Measurements from ENCODE around the gene SLC6A13. TPM values are rescaled to one million over a fixed set of nuclear protein-coding genes. Genes with fewer than 3 reads are reported as not detected.
A peak's percentile ranks its signal among the peaks of the same experiment; 100 is the strongest.
"Not testable (repeated sequence)": the region's sequence is repeated elsewhere in the genome, so short reads cannot be mapped to it uniquely, and the experiment has no call there.

The SLC6A13 gene
- polyA plus RNA-seq, 1 donor (not counting 4 experiments of a cell fraction or from before 2014, with no cell fraction given): 0.33 TPM

- Histone ChIP-seq H3K9ac (ENCODE audit: control insufficient read depth, extremely low read depth, insufficient read depth, low read length) (no peak overlapping the region), H2AFZ (ENCODE audit: control insufficient read depth, low read length) (no peak overlapping the region), H3K4me3 (ENCODE audit: control insufficient read depth in 2 of 3, extremely low read depth in 1 of 3, insufficient read depth in 2 of 3, low read depth in 1 of 3, low read length in 3 of 3) (no peak overlapping the region), H3K9me3 (ENCODE audit: control insufficient read depth, low read depth, low read length) (no peaks in the 10 kb centered on the region), H3K79me2 (ENCODE audit: control insufficient read depth, insufficient read depth, low read length) (peaks cover 4% of the 10 kb centered on the region), H3K27ac (ENCODE audit: control insufficient read depth, insufficient read depth, low read length) (no peak overlapping the region), H3K27me3 (ENCODE audit: control insufficient read depth, extremely low read depth, insufficient read depth, low read length) (no peaks in the 10 kb centered on the region), H3K4me2 (ENCODE audit: control insufficient read depth, extremely low read depth, insufficient read depth, low read depth, low read length) (no peak overlapping the region), H3K9me1 (ENCODE audit: control insufficient read depth, extremely low read depth, insufficient read depth, low read length) (no peaks in the 10 kb centered on the region), H3K4me1 (ENCODE audit: control insufficient read depth, extremely low read depth, insufficient read depth, low read length) (no peaks in the 10 kb centered on the region), H3K36me3 (ENCODE audit: control insufficient read depth in 2 of 2, extremely low read depth in 1 of 2, insufficient read depth in 2 of 2, low read length in 2 of 2) (peaks cover 18 to 24% of the 10 kb centered on the region in 2 experiments), H4K20me1 (ENCODE audit: control insufficient read depth, extremely low read depth, insufficient read depth, low read length) (no peaks in the 10 kb centered on the region)
- DNase-seq (ENCODE audit: low read depth, low spot score) (no peak), FAIRE-seq (no peak)
- dilution Hi-C loops (cut with MboI; ENCODE audit: extremely low pct_ligation_motif_present, low sequenced_read_pairs): no loop called here
- no peak for TF ChIP-seq EZH2 (IDR thresholded peaks at IDR 0.05; ENCODE audit: low read length)
- TF ChIP-seq CTCF (optimal IDR thresholded peaks at IDR 0.05 in 1 of 3, IDR thresholded peaks at IDR 0.05 in 1 of 3, conservative IDR thresholded peaks at IDR 0.05 in 1 of 3; ENCODE audit: extremely low read depth in 1 of 3, insufficient read depth in 2 of 3, low read length in 3 of 3): no peak
Observed at GRCh38 chr12:307406-307805, 44.8 kb upstream of the SLC6A13 start.

- Histone ChIP-seq H3K4me2 (ENCODE audit: control insufficient read depth, extremely low read depth, insufficient read depth, low read depth, low read length) (no peak overlapping the region), H2AFZ (ENCODE audit: control insufficient read depth, low read length) (no peak overlapping the region), H3K36me3 (ENCODE audit: control insufficient read depth in 2 of 2, extremely low read depth in 1 of 2, insufficient read depth in 2 of 2, low read length in 2 of 2) (peaks cover 14 to 22% of the 10 kb centered on the region in 2 experiments), H3K4me1 (ENCODE audit: control insufficient read depth, extremely low read depth, insufficient read depth, low read length) (no peaks in the 10 kb centered on the region), H3K9me3 (ENCODE audit: control insufficient read depth, low read depth, low read length) (no peaks in the 10 kb centered on the region), H3K9me1 (ENCODE audit: control insufficient read depth, extremely low read depth, insufficient read depth, low read length) (no peaks in the 10 kb centered on the region), H3K79me2 (ENCODE audit: control insufficient read depth, insufficient read depth, low read length) (peaks cover 6% of the 10 kb centered on the region), H3K9ac (ENCODE audit: control insufficient read depth, extremely low read depth, insufficient read depth, low read length) (no peak overlapping the region), H3K27ac (ENCODE audit: control insufficient read depth, insufficient read depth, low read length) (no peak overlapping the region), H3K27me3 (ENCODE audit: control insufficient read depth, extremely low read depth, insufficient read depth, low read length) (no peaks in the 10 kb centered on the region), H4K20me1 (ENCODE audit: control insufficient read depth, extremely low read depth, insufficient read depth, low read length) (no peaks in the 10 kb centered on the region), H3K4me3 (ENCODE audit: control insufficient read depth in 2 of 3, extremely low read depth in 1 of 3, insufficient read depth in 2 of 3, low read depth in 1 of 3, low read length in 3 of 3) (no peak overlapping the region)
- TF ChIP-seq EZH2 (IDR thresholded peaks at IDR 0.05; ENCODE audit: low read length) (no peak), CTCF (optimal IDR thresholded peaks at IDR 0.05 in 1 of 3, IDR thresholded peaks at IDR 0.05 in 1 of 3, conservative IDR thresholded peaks at IDR 0.05 in 1 of 3; ENCODE audit: extremely low read depth in 1 of 3, insufficient read depth in 2 of 3, low read length in 3 of 3) (no peak)
- DNase-seq (ENCODE audit: low read depth, low spot score) (no peak), FAIRE-seq (peak; percentile 20)
- dilution Hi-C loops (cut with MboI; ENCODE audit: extremely low pct_ligation_motif_present, low sequenced_read_pairs): no loop called here
Observed at GRCh38 chr12:304805-305204, 42.2 kb upstream of the SLC6A13 start.

- H3K9me3 ChIP-seq (ENCODE audit: control insufficient read depth, low read depth, low read length); H2AFZ ChIP-seq (ENCODE audit: control insufficient read depth, low read length); H3K27me3 ChIP-seq (ENCODE audit: control insufficient read depth, extremely low read depth, insufficient read depth, low read length); dilution Hi-C loops (cut with MboI; ENCODE audit: extremely low pct_ligation_motif_present, low sequenced_read_pairs); H4K20me1 ChIP-seq (ENCODE audit: control insufficient read depth, extremely low read depth, insufficient read depth, low read length); H3K9ac ChIP-seq (ENCODE audit: control insufficient read depth, extremely low read depth, insufficient read depth, low read length); FAIRE-seq; H3K9me1 ChIP-seq (ENCODE audit: control insufficient read depth, extremely low read depth, insufficient read depth, low read length); H3K4me2 ChIP-seq (ENCODE audit: control insufficient read depth, extremely low read depth, insufficient read depth, low read depth, low read length); H3K27ac ChIP-seq (ENCODE audit: control insufficient read depth, insufficient read depth, low read length); H3K4me1 ChIP-seq (ENCODE audit: control insufficient read depth, extremely low read depth, insufficient read depth, low read length); H3K4me3 ChIP-seq (ENCODE audit: control insufficient read depth in 2 of 3, extremely low read depth in 1 of 3, insufficient read depth in 2 of 3, low read depth in 1 of 3, low read length in 3 of 3); H3K79me2 ChIP-seq (ENCODE audit: control insufficient read depth, insufficient read depth, low read length); DNase-seq (ENCODE audit: low read depth, low spot score): not testable (repeated sequence)
- H3K36me3 ChIP-seq (ENCODE audit: control insufficient read depth in 2 of 2, extremely low read depth in 1 of 2, insufficient read depth in 2 of 2, low read length in 2 of 2): peaks cover 8 to 16% of the 10 kb centered on the region in 2 experiments
Observed at GRCh38 chr12:302766-303165, 40.1 kb upstream of the SLC6A13 start.

- DNase-seq (ENCODE audit: low read depth, low spot score); H3K79me2 ChIP-seq (ENCODE audit: control insufficient read depth, insufficient read depth, low read length); H3K9me3 ChIP-seq (ENCODE audit: control insufficient read depth, low read depth, low read length); H3K4me3 ChIP-seq (ENCODE audit: control insufficient read depth in 2 of 3, extremely low read depth in 1 of 3, insufficient read depth in 2 of 3, low read depth in 1 of 3, low read length in 3 of 3); H3K9ac ChIP-seq (ENCODE audit: control insufficient read depth, extremely low read depth, insufficient read depth, low read length); H3K9me1 ChIP-seq (ENCODE audit: control insufficient read depth, extremely low read depth, insufficient read depth, low read length); H3K27ac ChIP-seq (ENCODE audit: control insufficient read depth, insufficient read depth, low read length); H3K4me2 ChIP-seq (ENCODE audit: control insufficient read depth, extremely low read depth, insufficient read depth, low read depth, low read length); H4K20me1 ChIP-seq (ENCODE audit: control insufficient read depth, extremely low read depth, insufficient read depth, low read length); H2AFZ ChIP-seq (ENCODE audit: control insufficient read depth, low read length); FAIRE-seq; H3K27me3 ChIP-seq (ENCODE audit: control insufficient read depth, extremely low read depth, insufficient read depth, low read length); dilution Hi-C loops (cut with MboI; ENCODE audit: extremely low pct_ligation_motif_present, low sequenced_read_pairs); H3K4me1 ChIP-seq (ENCODE audit: control insufficient read depth, extremely low read depth, insufficient read depth, low read length): not testable (repeated sequence)
- H3K36me3 ChIP-seq (ENCODE audit: control insufficient read depth in 2 of 2, extremely low read depth in 1 of 2, insufficient read depth in 2 of 2, low read length in 2 of 2): peaks cover 0 to 10% of the 10 kb centered on the region in 2 experiments
Observed at GRCh38 chr12:300166-300565, 37.5 kb upstream of the SLC6A13 start.

Data from keratinocyte (primary cell).